ENCODE data around the gene NME7.
"Not testable (repeated sequence)": the region's sequence is repeated elsewhere in the genome, so short reads cannot be mapped to it uniquely, and the experiment has no call there.

NME7 gene

GRCh38 chr1:169212088-169212487, 155.5 kb downstream of the NME7 start:
- no peak for DNase-seq

DNA sequence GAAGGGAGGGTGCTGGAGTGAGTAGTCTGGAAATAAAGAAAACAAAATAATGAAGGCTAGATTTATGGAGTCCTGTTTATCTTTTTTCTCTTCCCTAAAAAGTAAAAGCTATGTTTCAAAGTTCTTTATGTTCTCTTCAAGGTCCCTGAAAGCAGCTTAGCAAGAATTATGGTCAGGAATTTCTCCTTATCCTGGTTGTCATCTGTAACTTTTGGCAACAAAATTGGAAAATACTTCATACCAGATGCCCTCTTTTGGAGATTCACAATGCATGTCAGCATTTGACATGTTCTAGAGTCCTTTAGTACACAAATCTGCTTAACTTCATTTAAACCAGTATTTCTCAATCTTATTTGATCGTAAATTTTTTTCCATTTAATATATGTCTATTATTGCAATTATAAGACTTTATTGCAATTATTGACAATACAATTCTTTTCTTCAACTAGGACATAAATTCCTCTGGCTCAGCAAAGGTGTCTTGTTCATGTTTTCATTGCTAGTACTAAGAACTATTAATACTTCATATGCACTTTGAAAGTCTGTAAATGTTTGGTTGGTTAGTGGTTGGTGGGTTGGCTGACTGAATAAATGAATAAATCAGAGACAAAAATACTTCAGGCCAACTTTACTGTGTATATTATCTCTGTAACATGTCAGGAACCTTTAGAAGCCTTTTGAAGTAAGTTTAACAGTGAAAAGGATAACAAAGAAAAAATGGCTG, 159.6 kb downstream of the NME7 start:
- no peak for DNase-seq

- DNase-seq: no peak
Observed at GRCh38 chr1:169204157-169204556, 163.4 kb downstream of the NME7 start.

DNA sequence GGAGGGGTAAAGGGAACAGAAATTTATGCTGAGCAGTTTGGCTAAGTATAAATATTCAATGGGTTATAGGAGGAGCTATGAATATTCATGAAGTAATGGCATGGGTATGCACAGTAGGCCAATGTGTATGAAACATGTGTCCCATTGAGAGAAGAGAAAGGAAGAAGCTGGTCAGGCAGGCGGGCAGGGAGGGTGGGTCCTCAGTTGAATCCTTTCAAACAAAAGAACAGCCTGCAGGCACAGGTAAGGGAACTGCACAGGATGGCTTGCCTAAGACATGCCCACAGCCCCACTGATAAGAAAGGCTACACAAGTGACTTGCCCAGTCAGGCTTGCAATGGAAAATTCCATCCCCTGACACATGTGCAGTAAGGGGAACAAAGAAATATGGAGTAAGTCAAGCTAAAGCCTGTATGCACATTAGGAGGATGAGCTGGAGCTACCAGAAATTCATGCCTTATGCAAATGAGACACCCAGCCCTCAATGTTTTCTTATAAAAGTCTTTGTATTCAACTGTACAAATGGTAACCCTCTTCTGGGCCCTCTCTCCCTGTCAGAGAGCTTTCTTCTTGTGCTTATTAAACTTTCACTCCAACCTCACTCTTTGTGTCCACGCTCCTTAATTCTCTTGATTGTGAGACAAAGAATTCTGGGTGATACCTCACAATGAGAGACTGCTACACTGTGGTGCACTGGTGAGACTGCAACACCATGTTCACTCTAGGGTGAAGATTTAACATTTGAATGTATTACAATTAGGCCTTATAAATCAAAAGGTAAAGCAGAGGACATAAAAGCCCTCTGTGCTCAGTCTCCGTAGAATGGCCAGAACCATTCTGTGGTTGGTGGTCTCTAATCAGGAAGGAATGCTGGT, 164.6 kb downstream of the NME7 start:
- DNase-seq: no peak

DNA sequence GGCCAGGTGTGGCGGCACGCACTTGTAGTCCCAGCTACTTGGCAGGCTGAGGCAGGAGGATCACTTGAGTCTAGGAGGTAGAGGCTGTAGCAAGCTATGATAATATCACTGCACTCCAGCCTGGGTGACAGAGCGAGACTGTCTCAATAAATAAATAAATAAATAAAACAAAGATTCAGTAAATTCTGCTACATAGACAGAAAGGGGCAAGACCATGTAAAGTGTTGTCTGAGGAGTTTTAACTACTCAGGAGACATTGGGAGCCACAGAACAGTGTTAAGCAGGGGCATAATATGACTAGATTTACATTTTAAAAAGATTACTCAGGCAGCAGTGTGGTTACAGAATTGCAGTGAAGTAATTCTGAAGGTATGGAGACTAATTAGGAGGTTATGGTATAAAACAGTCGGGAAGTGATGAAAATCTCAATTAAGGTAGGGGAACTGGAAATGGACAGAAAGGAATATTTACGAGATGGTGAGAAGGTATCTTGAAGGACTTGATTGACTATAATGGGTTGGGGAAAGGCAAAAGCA, 166.4 kb downstream of the NME7 start:
- no peak for DNase-seq

DNA sequence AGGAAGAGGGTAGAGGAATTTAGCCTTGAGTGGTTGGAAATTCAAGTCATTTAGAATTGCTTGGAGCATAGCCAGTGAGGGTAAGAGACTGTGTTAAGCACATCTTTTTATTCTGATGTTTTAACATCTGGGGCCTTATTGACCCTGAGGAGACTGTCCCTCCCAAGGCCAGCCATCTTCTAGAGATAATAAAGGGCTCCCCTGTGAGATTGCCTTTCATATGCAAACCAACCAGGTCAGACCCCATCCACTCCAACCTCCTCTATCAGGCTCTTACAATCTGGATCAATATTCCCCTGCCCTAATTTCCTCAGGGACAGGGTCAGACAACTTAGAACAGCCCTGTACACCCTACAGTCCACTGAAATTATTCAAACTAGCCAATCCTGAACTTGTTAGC, 167.3 kb downstream of the NME7 start:
- DNase-seq: no peak

GRCh38 chr1:169196581-169196980, 171.0 kb downstream of the NME7 start:
- DNase-seq: no peak

- no peak for DNase-seq
Observed at GRCh38 chr1:169196161-169196560, 171.4 kb downstream of the NME7 start.

- peak; percentile 95 for DNase-seq
Observed at GRCh38 chr1:169193191-169193850, 174.3 kb downstream of the NME7 start.

- no peak for DNase-seq
Observed at GRCh38 chr1:169186106-169186505, 181.5 kb downstream of the NME7 start.

- DNase-seq: no peak
Observed at GRCh38 chr1:169184812-169185211, 182.8 kb downstream of the NME7 start.

- no peak for DNase-seq
Observed at GRCh38 chr1:169180174-169180573, 187.4 kb downstream of the NME7 start.

GRCh38 chr1:169179431-169179830, 188.2 kb downstream of the NME7 start:
- not testable (repeated sequence) for DNase-seq

DNA sequence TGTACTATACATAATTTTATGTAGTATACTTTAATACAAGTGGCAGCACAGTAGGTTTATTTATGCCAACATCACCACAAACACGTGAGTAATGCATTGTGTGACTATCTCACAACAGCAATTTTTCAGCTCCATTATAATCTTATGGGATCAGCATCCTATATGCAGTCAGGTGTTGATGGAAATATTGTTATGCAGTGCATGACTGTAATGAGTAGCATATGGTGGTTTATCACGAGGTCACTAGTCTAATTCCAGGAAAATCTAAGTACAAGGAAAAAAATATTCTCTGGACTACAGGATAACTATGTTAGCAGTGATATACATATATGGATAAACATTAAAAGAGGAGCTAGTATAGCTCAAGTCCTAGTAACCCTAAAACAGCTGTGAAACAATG, 192.1 kb downstream of the NME7 start:
- no peak for DNase-seq

DNA sequence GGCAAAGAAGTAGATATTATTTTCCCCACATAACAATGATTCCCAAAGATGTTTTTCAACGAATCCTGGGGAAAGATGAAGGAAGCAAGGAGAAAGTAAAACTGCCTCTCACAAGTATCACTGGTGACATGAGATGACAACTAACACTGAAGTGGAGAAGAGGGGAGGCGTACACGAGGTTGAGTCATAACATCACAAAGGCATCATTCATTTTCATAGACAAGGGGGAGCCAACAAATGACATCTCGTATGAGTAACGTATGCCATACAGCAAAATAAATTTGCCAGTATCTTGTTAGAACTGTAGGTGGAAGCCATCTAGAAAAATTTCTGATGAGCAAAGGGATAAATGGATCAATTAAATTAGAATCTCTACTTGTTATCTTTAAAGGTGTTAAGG, 204.5 kb downstream of the NME7 start:
- DNase-seq: no peak

DNA sequence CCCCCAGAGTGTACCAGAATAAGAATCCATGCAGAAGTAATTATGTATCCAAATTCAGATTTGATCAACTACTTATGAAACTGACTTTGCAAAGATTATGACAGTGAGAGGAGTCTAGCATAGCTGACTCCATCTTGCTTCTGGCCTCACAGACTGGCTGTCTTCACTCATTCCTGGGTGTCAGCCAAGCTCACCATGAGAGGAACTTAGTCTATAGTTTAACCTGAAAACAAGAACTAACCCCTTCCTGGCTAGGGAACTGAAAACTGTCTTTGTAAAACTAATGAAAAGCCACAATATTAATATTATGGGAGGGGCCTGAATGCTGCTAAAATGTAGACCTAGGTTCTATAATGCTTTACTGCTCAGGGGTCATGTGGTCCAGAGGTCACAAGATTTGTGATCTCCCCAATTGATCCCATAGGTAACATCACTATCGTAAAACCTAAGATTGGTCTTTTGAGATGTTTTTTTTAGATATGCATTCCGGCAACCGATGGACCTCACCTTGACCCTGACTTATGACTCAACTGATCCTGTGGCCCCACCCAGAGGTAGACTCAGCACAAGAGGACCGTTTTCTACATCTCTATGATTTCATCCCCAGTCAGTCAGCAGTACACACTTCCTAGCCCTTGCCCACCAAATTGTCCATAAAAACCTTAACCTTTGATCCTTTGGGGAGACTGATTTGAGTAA, 206.0 kb downstream of the NME7 start:
- DNase-seq: no peak

DNA sequence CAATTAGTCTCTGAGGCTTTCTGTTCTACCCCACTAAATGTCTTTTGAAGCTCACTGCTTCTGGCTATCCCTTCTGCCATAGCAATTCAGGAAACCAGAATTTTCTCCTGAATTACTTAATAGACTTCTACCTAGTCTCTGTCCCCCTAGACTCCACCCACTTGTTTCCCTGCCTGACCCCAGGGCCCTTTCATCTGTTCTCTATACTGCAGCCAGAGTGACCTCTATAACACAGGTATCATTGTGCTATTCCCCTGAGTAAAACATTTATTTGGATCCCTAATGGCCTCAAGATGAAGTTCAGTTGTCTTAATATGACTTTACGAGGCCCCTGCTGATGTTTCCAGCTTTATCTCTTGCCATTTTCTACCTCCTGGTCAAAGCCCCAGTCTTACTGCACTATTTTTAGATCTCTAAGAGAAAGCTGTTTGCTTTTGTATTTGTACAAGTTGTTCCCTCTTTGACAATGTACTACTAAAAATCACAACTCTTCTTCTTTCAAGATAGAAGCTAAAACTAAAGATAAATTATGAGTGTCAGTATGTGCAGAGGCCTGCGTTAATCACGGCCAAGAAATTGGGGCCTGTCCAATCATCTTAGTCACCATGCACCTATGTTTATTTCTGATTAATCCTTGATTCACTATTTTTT, 206.6 kb downstream of the NME7 start:
- DNase-seq: no peak

GRCh38 chr1:169156580-169156979, 211.0 kb downstream of the NME7 start:
- no peak for DNase-seq

DNA sequence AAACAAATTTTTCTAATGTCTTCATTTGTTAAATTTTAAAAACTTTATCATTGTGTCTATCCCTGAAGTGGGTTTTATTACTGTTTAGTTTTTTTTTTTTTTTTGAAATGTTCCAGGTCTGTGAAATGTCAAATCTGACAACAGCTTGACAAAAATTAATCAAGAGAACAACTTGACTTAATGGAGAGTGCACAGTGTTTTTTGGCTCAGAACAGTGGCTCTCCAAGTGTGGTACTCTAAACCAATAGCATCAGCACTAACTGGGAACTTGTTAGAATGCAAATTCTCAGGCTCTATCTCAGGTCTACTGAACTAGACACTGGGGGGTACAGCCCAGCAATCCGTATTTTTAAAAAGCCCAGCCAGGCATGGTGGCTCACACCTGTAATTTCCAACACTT, 211.9 kb downstream of the NME7 start:
- no peak for DNase-seq

GRCh38 chr1:169151338-169151837, 216.2 kb downstream of the NME7 start:
- DNase-seq: no peak

- DNase-seq: no peak
Observed at GRCh38 chr1:169150641-169151337, 216.8 kb downstream of the NME7 start.

Data from OCI-M1 (cell line).